ENCODE data around the gene CENPB.

CENPB gene

DNA sequence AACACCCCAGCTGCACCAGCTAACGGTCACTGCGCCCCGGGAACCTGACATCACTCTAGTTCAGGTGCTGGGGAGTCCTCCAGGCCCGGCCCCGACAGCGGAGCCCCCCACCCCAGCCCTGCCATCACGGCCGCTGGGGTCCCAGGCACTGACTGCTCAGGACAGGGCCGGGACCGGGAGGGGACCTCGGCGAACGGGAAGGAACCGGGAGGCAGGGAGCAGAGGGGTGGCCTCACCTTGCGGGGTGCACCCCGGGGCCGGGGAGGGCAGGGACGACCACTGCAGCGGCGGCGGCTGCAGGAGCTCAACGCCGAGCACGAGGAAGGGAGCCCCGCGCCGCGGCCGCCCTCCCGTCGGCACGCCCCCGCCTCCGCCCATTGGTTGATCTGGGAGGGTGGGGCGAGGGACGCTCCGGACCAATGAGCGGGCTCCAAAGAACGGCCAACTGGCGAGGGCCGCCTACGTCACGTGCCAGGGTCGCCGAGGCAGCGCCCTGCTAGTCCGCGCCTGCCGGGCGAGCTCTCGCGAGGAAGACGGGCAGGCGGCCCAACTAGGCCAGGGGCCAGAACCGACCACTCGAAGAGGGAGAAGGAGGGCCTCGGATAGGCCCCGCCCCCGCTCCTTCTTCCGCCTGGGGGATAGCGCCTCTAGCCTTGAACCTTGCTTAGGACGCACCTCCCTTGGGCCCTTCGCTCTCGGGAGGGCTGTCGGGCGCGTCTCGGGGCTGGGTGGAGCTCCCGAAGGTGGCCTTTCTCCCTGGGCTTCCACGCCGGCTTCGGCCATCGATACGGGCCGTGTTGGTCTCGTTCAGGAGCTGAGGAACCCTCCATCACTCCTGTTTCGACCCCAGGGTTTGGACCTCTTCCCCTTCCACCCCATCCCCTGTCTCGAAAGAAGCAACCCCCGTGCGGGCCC is 18.9 kb downstream of the CENPB start, which contains the start of gene ADISSP:
ADISSP (minus strand) TSS at position 327 of the 915 bp plus-strand sequence. CDS start 7,653 bp downstream, outside the sequence.
- in situ Hi-C loops (cut with MboI; ENCODE audit: low sequenced_read_pairs) = no loop called here

- in situ Hi-C loops (cut with MboI; ENCODE audit: low sequenced_read_pairs) = no loop called here
Measured at GRCh38 chr20:3767110-3767426, 19.5 kb downstream of the CENPB start.

DNA sequence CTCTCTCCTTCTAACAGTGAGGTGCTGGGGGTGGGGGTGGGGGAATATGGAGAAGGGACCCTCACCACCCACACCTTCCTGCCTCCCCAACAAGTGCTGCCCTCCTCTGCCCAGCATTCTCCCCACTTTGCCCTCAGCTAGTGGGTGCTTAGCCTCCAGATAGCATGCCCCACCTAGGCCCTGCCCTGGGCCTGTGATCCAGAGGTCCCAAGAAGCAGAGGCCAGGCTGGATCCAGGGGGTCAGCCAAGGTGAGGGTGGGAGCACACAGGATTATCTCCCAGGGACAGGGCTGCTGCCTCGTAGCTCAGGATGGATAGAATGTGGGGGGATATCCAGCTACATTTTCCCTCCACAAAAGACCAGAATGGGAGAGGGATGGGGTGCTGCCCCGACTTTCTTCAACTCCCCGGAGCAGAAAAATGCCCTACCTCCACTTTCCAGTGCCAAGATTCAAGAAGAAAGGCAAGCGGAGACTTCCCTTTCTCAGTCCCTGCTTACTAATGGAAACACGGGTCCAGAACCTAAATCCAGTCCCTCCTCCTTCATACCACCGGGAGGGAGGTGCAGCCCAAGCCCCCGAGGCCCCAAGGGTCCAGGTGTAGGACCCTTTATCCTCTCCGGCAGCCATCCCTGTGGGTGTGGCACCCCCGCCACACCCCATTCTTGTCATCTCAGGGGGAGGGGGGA is 20.0 kb downstream of the CENPB start:
- in situ Hi-C loops (cut with MboI; ENCODE audit: low sequenced_read_pairs) = no loop called here

- in situ Hi-C loops (cut with MboI; ENCODE audit: low sequenced_read_pairs) = no loop called here
Measured at GRCh38 chr20:3765171-3765882, 21.2 kb downstream of the CENPB start.

DNA sequence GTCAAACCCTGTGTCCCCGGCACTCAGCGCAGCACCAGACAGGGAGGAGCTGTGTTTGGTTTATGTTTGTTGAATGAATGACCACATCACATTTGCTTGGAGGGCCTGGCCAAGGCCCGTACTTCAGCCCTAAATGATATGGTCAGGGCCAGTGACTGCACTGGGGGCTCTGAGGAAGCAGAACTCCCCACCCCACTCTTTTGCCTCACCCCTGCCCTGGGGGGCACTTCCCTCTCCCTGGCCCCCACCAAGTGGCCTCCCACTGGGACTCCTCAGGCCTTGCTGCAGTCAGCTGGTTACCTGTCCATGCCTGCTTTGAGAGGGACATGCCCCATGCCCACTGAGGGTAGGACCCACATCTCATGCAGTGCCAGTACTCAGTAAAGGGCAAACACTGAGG is 21.9 kb downstream of the CENPB start:
- in situ Hi-C loops (cut with MboI; ENCODE audit: low sequenced_read_pairs) = no loop called here

GRCh38 chr20:3763671-3764601 is 22.6 kb downstream of the CENPB start:
- in situ Hi-C loops (cut with MboI; ENCODE audit: low sequenced_read_pairs) = no loop called here

DNA sequence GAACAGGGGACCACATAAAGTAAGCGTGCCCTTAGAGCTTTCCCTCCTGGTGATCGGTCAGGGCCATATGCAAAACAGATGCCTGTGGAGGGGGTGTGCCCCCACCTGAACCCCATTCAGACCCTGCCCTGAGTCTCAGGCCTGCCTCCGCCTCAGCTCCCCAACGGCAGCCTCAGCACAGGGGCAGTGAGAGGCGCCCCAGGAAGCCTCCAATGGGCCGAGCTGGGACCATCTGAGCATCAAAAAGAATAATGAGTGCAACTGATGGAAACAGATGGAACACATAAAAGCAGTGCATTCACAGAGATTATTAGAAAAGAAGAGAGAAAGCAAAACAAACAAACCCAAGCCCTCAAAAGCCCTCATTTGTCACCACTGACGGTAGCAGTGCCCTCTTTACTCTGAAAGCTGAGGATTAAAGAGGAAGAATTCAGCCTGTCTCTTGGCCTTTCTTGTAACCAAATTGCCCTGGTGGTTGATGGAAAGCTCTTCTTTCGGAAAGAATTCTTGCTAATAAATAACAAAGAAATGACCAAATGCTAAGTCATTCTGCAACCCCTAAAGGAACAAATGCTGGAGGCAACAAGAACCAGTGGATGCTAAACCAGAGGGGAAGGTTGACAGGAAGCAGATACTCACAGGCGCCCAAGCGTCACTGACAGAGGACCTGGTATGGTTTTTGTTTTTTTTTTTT is 25.7 kb downstream of the CENPB start:
- in situ Hi-C loops (cut with MboI; ENCODE audit: low sequenced_read_pairs) = no loop called here

DNA sequence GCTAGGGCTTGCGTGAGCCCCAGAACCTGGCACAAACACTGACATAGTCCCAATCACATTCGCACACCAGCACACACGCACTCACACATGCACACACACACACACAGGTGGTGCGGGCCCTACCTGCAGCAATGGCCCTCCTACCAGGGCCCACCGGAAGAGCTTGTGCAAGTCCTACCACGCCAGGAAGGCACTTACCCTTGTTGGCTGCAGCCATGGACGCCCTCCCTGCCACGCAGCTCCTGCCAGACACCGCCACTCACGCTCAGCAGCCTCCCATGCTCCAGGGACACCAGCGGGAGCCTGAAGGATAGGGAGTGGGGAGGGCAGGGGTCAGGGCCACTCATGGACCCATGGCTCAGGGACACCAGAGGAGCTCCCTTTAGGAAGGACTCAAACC is 26.7 kb downstream of the CENPB start:
- in situ Hi-C loops (cut with MboI; ENCODE audit: low sequenced_read_pairs) = no loop called here

DNA sequence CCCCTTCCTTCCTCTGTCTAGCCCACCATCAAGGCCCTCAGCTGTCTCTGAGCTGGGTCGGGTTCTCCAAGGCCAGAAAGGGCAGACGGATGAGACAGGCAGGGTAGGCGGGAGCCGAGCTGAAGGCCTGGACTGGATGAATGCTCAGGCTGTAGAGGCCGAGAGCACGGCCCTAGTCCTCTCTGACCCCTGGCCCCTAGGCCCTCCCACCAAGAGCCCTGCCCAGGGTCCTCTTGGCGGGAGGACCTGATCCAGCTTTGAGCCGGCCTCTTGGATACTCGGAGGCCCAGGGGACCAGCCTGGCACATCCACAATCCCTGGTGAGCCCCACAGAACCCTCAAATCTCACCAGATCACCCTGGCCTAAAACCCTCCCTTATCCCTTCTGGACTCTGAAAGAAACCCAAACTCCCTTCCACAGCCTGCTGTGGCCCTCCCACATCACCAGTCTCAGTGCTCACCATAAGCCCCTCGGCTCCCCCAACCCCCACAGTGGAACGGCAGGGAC is 27.2 kb downstream of the CENPB start:
- in situ Hi-C loops (cut with MboI; ENCODE audit: low sequenced_read_pairs) = no loop called here

GRCh38 chr20:3758566-3758965 is 28.0 kb downstream of the CENPB start:
- in situ Hi-C loops (cut with MboI; ENCODE audit: low sequenced_read_pairs) = no loop called here

DNA sequence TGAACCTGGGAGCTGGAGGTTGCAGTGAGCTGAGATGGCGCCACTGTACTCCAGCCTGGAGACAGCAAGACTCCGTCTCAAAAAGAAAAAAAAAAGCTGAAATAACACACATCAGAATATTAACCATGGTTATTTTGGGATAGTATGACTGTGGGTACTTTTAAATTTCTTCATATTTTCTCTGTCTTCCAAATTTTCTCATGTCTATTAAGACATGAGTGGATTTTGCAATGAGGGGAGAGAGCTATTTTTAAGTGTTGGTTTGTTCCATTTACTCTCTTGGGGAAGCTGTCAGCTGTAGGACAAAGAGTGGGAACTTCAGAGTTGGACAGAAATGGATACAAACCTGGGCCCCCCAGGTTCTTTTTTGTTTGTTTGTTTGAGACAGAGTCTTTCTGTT is 29.3 kb downstream of the CENPB start:
- in situ Hi-C loops (cut with MboI; ENCODE audit: low sequenced_read_pairs) = no loop called here

DNA sequence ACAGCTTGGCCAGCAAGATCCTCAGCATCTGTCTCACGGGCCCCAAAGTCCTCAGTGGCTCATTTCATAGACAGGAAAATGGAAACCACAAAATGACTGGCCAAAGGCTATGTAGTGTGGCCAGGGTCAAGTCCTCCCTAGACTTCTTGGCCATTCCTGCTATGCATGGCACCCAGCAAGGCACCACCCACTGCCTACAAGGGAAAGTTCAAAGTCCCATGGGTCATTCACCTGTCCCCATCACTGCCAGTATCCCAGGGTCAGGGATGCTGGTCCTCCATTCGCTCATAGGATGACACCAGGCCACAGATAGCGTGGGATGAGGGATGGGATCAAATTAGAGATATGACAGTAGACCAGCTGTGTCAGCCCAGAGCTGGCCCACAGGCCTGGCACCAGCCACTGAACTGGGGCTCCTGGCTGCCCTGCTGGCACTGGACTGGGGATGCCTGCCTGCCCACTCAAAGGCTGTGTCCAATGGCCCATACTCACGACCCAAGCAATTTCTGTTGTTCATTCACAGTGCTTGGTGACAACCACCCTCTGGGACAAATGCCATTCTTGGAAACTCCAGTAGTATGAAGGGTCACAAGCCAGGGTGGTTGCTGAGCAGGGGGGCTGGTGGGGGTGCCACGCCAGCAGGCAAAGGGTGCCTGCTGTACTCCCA is 30.6 kb downstream of the CENPB start:
- in situ Hi-C loops (cut with MboI; ENCODE audit: low sequenced_read_pairs) = no loop called here

DNA sequence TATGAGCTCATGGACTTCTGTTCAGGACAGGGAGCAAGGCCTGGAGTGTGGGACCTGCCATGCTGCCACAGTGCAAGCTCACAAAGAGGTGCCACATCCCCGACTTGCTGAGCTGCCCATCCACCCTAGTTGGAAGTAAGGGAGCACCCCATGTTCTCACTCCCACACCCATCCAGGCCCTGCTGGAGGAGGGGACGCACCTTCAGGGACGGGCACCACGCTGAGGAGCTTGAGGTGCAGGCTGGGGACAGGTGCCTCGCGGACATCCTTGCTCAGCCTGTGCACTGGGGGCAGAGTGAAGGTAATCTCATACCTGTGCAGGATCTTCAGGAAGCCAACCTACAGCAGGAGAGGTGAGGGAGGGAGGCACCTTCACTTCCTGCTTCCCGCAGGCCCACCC is 31.3 kb downstream of the CENPB start:
- in situ Hi-C loops (cut with MboI; ENCODE audit: low sequenced_read_pairs) = no loop called here

- in situ Hi-C loops (cut with MboI; ENCODE audit: low sequenced_read_pairs) = no loop called here
Measured at GRCh38 chr20:3754276-3754630, 32.3 kb downstream of the CENPB start.

- in situ Hi-C loops (cut with MboI; ENCODE audit: low sequenced_read_pairs) = no loop called here
Measured at GRCh38 chr20:3753501-3754275, 32.9 kb downstream of the CENPB start.

DNA sequence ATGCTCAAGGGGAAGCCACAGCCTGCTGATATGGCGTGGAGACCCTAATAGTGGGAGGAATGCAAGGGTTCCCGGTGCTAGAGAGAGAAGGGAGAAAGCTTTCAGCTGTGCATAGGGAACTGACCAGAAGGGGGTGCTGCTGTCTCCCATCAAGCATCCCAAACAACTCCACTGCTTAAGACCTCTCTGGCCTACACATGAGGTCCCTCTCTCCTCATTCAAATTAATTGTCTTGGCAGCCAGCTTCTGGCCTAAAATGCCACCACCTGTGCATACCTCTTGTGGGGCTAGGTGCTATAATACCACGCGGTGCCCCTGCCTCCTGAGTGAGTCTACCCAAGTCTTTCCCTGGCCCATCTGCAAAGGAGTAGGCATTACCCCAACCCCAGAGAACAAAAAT is 33.4 kb downstream of the CENPB start:
- in situ Hi-C loops (cut with MboI; ENCODE audit: low sequenced_read_pairs) = no loop called here

DNA sequence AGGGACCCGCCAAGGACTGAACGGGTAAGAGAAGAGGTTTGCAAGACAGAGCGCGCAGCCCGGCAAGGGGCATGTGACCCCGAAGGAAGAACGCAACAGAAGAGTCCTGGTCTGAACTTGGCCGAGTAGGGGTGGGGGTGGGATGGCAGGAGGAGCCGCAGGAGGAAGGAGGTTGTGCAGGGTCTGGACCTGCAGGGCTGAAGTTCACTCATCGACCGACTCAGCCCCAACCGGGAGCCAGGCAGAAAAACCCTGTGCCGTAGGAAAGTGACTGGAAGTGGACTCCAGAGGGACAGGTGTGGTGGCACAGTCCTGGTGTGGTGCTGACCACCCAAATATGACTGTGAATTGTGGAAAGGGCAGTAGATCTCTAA is 34.2 kb downstream of the CENPB start:
- in situ Hi-C loops (cut with MboI; ENCODE audit: low sequenced_read_pairs) = no loop called here

DNA sequence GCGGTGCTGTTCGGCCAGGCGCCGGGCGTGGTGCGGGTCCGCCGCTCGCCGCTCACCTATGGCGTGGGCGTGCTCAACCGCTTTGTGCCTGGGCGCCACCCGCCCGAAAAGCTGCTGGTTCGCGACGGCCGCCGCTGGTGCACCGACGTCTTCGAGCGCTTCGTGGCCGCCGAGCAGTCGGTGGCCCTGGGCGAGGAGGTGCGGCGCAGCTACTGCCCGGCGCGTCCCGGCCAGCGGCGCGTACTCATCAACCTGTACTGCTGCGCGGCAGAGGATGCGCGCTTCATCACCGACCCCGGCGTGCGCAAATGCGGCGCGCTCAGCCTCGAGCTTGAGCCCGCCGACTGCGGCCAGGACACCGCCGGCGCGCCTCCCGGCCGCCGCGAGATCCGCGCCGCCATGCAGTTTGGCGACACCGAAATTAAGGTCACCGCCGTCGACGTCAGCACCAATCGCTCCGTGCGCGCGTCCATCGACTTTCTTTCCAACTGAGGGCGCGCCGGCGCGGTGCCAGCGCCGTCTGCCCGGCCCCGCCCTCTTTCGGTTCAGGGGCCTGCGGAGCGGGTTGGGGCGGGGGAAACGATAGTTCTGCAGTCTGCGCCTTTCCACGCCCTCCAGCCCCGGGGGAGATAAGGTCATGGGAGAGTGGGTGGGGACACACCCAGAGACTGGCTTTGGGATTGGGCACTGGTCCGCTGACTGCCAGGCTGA is 34.7 kb downstream of the CENPB start:
- in situ Hi-C loops (cut with MboI; ENCODE audit: low sequenced_read_pairs) = no loop called here

Measured in hTERT RPE-1 (cell line).